NCI-H2171 treated with DMSO at 0.1 percent for 48 hours (cell line): ENCODE data around the gene HRH1.
"Not testable (repeated sequence)": the region's sequence is repeated elsewhere in the genome, so short reads cannot be mapped to it uniquely, and the experiment has no call there.

Source experiments
- DNase-seq: peaks from one replicate; lab custom pipeline; 2025; lab: John Stamatoyannopoulos, UW

The HRH1 gene

DNA sequence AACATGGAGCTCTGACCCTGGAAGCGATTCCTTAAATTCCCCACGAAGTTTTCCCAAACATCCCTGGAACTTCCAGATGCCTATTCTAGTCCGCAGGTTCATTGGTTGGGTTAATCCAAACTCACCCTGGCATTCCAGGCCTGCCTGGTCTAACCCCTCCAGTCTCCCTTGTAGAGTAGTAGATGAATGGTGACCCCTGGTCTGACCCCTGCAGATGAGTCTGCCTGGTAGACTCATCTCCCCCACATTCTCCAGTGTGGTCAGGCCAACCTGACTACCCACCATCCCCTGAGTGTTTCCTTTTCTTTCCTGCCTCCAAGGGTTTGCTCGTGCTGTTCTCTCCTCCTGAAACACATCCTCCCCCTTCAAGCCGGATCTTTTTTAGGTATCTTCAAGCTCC, 10.8 kb upstream of the HRH1 start:
- no peak for DNase-seq

DNA sequence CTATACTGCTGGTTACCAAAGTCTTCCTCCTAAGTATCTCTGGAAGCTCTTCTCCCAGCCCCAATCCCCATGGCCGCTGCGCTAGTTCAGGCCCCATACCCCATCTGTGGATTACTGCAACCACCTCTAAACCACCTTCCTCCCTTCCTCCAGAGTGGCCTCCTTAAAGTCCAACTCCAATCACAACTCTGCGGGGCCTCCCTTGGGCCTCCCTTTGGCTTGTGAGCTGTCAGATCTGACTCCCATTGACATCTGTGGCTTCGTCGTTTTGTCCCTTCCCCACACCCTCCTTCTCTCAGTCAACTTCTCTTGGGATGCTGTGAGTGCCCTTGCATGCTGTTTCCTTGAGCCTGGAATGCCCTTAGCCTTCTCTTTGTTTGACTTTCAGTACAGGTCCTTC, 9.3 kb upstream of the HRH1 start:
- no peak for DNase-seq

DNA sequence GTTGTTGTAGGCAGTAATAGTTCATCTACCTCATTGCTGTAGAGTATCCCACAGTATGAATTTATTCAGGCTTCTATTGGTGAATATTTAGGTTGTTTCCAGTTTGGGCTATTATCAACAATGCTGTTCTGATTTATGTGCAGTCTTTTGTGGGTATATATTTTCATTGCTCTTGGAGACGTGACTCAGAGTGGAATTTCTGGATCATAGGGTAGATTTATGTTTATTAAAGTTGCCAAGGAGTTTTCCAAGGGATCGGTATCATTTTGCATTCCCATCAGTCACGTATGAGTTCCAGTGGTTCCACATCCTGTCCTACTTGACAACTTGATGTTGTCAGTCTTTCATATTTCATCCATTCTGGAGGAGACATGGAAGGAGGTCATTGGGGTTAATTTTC, 8.4 kb upstream of the HRH1 start:
- DNase-seq = no peak

DNA sequence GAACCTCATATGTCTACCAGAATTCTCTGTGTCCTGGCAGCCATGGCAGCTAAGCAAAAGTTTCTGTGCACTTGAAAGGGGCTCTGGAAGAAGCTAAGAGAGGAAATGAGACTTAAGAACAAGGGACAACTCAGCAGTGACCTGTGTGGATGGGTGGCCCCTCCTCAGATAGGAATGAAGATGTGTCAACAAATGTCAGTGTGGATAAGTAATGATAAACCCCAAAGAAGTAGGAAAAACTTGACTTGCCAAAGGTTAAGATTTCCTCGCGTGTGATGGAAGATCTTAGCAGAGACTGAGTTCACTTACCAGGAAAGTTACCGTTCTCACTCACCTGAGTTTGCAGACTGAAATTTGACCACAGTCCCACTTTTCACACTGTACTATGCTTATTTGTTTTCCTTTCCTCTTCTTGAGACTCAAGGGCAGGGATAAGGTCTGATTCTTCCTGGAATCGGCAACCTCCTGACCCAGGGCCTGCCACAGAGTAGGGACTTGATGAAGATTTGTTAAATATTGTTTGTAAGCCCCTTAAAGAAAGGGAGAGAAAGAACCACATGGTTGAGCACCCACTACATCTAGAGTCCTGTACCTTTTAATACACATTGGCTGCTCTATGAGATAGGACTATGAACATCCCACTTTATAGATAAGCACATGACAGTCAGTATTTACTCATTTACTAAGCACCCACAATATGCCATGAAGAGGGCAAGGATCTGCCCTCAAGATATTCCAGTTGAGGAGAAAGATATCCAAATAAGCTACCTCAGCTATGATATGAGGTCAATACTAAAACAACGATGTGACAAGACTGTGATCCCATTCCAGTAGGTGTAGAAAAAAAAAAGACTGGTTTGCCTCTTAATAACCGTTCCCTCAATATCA, 7.3 kb upstream of the HRH1 start:
- DNase-seq = no peak

DNA sequence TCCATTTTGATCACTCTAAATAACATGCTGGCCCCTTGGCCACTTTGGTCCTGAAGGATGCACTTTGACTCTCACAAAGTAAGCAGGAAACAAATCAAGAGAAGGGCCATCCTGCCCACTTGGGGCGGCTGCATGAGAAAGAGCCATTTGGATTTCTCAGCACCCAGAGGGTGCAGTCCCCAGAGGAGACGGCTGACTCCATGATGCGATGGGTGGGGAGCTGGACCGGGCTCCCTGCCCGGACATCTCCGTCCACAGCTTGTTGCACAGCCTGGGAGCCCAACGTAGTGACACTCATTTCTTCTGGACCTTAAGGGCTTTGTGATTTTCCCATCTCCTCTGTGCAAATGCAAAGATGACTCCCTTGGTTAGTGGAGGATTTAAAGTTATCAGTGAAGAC, 4.0 kb upstream of the HRH1 start:
- DNase-seq = no peak

DNA sequence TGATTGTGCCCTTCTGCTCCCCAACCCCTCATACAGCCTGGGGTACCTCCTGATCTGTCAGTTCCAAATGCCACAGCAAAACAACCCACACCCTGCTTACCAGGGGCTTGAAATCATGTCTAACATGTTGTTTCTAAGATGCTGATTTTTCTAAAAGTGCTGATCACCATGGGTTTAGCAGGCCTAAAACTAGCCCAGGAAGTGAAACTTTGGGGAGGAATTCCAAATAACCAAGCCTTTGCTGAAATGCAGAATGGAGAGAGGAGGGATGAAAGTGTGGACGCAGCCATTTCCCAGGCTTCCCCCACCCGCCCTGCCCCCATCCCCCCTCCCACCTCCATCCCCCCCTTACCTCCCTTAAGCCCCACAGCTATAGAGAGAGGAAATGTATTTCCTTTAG, 2.0 kb upstream of the HRH1 start:
- DNase-seq = no peak

DNA sequence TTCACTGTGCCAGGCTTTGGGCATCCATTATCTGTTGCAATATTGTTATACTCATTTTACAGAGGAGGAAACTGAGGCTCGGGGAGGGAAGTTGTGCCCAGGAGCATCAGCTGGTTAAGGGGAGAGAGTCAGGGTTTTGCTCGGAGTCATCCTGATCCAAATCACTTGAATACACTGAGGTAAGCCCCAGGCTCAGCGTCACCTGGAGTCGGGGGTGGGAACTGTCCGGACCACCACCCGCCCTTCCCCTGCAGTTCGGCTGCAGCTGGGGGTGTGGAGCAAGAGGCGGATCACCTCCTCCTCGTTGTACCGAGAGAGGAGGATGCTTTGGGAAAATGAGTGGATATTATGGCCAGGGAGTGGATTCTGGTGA, 646 bp downstream of the HRH1 start:
- DNase-seq = no peak

DNA sequence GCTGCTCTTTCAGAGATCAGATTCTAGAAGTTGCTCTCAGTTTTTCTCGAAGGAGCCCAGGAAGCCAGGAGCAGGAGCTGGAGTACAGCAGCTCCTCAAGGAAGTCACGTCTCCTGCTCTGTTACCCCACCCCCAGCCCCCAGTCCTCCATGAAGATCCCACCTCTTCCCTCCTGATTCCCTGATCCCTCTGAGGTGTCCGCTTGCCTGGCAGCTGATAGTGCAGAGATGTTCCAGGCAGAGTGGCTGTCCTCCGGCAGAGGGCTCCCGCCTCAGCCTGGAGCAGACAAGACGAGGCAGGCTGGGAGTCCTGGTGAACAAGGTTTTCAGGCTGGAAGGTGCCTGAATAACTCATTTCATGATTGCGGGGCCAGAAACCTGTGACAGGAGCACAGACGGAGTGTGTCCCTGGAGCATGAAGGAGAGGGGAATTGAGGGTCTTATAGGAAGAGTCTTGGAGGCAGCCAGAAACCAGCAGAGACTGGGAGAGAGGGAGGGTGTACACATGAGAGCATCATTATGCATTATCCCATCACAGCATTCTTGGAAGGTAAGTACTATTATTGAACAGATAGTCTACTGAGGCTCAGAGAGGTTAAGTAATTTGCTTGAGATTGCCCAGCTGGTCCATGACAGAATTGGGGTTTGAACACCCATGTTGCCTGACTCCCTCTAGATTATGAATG, 1.2 kb downstream of the HRH1 start:
- peak; percentile 57 for DNase-seq

DNA sequence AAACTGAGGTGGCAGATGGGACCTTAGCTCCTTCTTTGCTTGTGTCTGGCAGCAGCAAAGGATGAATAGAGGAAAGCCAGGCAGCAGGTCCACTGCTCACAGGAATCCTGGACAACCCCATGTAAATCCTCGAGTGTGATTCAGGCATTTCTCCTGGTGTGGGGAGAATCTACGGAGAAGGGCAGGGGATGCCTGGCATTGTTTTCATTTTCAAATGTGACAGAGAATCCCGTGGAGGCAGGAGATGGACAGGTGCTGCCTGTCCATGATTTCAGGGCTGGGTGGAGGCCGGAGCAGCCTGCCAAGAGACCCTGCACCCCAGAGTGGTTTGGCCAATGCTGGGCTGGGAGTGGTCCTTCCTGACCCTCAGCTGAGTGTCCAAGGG, 1.7 kb downstream of the HRH1 start:
- DNase-seq = no peak

DNA sequence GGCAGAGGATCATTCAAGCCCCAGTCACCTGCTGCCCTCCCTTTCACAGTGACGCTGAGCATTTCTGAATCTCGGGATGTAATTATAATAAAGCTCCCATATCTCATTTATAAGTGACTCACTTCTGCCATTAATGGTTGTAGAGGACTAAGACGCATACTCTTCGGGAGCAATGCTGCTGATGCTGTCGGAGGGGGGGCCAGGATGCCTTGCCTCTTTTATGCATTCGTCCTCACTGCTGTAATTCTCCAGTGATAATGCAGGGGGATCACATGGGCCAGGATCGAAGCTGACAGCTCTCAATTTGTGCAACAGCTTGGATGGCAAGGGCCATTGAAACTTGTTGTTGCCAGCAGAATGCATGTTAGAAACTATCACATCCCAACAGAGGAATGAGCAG, 3.1 kb downstream of the HRH1 start:
- DNase-seq = no peak

DNA sequence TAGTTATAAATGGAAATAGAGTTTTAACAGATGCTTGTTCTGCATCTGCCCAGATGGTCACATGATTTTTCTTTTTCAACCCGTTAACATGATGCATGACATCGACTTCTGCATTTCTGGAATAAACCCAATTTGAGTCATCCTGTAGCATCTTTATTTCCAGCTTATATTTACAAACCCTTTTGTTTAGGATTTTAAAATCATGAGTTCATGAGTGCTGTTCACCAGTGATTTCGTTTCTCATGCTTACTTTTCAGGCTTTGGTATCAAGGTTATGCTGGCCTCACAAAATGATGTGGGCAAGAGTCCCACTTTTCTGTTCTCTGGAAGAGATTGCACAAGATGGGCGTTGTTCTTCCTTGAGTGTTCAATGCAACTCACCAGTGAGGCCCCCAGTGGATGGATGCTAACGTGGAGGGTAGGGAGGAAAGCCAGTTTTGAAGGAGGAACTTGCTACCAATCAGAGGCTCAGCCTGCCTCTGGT, 5.2 kb downstream of the HRH1 start:
- no peak for DNase-seq

DNA sequence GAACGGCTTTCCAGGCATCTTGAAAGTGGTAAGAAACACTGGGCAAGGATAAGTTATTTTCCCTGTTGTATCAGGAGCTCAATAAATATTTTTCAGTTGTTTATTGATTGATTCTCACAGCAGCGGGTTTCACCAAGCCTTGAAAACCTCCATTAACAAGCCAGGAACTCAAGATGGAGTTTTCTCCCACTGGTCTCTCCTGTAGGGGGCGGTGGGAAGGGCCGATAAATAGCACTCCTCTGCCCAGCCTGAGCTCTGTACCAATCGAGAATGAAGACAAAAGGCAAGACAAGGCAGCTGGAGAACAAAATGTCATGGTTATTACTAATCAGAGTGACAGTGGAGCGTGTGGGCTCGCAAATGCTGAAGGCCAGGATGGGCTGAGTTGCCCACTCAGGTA, 7.4 kb downstream of the HRH1 start:
- no peak for DNase-seq

DNA sequence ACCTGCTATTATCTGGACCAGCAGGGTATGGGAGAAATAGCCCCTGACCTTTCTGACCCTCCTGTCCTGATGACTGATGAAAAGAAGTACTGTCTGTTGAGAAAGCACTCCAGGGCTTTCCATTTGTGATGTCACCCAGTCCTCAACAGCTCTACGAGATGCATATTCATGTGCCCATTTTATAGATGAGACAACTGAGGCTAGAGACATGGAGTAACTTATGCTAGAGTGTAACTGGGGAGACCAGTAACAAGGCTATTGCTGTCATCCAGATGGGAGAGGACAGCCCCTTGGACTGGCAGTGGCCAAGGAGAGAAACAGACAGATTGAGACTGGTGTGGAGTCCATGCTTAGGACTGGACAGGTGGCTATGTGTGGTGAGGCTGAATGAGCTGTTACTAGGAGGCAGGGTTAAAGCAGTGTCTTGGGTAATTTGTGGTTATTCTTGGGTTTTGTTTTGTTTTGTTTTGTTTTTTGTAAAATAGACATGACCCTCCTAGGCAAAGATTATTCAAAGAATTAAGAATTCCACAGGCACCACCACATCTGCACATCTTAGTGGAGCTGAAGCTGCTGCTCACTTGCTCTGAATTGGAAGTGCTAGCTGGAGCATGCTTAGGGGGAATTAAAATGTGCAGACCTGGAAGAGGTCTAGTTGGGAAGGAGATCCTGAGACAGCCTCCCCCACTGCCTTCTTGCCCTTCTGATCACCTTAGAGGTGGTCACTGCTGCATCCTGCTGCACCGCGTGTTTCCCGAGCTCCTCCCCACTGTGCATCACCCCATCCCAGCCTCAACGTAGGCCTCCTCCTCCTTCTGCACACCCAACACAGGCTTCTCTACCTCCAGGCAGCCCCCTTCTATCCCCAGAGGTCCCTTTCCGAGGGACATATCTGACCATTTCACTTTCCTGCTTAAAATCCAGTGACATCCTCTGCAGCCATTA, 8.4 kb downstream of the HRH1 start:
- DNase-seq = no peak

DNA sequence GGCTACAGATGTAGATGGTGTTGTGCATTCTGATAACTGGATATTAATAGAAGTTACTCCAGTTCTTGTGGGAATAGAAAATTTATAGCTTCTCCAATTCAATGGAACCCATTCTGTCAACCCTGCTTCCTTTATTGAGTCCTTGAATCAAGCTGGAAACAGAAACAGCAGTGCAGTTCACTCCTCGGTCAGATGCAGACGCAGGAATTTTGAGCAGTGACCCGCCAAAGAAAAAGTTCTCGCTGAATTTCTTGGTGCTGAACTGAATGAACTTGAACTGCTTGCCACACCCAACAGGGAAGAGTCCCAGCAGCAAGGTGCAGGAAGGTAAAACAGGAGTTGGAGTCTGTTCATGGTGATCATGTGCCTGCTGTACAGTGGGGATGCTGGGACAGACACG, 10.3 kb downstream of the HRH1 start:
- DNase-seq = no peak

DNA sequence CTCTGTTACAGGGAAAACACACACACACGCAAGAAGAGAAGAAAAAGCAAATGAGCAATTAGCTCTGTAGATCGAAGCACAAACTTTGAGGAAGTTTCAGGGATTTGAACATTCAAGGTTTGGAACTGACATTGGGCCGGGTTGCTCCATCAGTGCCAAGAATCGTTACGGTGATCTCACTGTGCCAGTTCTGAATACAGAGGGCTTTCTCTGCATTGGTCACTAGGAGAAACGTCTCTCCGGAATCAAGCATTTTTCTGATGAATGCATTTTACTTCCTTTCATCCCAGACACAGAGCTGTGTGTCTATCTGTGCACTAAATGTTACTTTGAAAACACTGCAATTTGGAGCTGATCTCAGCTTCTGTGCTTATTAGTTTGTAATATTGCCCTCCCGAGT, 11.2 kb downstream of the HRH1 start:
- DNase-seq = no peak

DNA sequence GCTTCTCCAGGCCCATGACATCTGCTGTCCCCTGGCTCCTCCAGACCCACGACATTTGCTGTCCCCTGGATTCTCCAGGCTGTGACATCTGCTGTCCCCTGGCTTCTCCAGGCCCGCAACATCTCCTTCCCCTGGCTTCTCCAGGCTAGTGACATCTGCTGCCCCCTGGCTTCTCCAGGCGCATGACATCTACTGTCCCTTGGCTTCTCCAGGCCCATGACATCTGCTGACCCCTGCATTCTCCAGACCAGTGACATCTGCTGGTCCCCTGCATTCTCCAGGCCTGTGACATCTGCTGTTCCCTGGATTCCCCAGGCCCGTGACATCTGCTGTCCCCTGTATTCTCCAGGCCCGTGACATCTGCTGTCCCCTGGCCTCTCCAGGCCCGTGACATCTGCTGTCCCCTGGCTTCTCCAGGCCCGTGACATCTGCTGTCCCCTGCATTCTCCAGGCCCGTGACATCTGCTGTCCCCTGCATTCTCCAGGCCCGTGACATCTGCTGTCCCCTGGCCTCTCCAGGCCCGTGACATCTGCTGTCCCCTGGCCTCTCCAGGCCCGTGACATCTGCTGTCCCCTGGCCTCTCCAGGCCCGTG, 12.6 kb downstream of the HRH1 start:
- not testable (repeated sequence) for DNase-seq

DNA sequence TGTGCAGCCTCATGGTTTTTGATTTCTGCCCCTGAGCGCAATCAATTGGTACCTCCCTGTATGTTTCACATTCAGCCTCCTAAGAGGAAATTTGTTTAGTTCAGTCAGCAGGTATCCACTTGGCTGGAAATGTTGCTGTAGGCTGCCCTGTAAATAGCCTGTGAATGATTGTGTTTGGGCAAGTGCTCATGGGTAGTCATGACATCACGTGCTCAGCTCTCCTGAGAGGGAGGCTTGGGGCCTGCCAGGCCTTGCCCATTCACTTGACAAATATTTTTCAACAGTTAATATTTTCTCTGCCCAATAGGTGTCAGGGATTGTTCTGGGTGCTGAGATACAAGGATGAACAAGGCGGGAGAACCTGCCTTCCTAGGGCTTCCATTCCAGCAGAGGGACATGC, 13.3 kb downstream of the HRH1 start:
- DNase-seq = no peak

DNA sequence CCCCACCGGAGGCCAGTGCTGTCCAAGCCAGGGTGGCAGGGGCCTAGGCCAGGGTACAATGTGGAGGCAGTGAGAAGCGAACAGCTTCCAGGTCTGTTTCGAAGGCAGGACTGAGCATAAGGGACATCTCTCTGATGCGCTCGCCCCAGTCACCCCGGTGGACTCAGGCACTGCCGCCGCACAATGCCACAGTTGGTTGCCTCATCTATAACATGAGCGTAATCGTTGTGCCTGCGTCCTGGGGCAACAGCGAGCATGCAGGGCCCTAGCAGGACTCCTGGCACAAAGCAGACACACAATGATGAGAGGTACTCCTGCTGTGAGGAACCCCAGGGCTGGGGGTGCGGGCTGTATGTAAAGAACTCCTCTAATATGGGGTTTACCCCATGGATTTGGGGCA, 14.1 kb downstream of the HRH1 start:
- no peak for DNase-seq

DNA sequence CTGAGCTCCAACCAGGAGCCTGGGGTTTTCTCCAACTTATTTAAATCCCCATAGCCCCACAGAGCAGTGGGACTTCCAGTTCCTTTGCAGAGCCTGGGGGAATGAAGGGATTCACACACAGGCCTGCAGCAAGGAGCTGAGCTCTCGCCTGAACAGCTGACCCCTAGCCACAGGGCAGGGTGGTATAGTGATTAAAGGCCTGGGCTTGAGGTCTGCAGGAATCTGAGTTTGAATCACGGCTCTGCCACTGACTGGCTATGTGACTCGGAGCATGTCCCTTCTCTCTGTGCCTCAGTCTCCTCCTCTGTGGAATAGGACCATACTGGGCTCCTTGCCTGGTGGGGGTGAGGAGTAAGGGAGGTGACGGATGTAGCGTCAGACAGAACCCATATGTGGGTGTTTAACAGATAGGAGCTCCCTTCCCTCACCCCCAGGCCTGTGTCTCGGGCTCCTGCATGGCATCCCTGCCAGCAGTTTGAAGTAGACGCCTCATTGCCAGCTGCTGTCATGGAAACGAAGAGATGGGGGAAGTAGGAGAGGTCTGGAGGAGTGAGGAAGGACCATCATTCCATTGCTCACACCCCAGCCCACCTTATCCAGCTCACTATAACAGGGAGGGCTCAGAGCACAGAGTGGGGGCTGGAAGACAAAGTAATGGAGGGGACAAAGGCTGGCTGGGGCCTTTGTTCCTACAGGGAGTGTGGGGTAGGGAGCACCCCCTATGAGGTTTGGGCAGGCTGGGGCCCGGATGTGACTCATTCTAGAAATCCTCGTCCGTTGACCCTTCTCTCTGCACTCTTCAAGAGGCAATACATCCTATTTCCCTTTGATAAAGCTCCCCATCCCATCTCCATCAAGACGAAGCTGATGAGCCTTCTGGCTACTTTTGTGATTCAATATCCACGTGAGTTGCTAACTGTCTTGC, 14.8 kb downstream of the HRH1 start:
- no peak for DNase-seq

DNA sequence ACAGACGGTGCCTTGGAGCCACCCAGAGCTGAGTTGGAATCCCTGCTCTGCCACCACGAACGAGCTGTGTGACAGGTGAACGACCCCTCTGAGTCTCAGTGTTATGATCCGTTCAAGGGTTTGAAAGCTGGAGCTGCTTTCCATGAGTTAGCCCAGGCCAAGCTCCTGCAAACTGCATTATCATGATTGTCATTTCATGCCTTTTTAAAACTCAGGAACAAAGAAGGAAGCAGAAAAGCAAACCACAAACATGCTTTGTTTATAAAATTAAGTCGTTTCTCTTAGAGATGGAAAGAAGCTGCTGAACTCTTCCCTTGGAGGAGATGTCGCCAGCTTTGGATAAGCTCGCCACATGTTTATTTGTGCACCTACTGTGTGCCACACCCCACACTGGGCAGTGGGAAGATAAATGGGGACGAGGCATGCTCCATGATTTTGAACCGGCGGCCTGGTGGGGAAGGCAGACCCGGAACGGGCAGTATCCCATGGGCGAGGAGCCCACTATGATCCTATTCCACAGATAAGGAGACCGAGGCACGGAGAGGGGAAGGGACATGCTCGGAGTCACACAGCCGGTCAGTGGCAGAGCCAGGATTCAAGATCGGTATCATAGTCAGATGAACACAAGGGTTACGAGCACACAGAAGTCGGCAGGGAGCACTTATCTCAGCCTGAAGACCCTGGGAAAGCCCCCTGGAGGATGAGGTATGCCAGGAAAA, 15.9 kb downstream of the HRH1 start:
- DNase-seq = no peak
